Cardiac fibroblast (primary cell): ENCODE results near the gene HOXC6.

Source experiments
- DNase-seq, 2 donors: peaks; one replicate each; pipeline versions ENCODE4 v3.0.0 to v3.0.0-alpha.2; 2010; ENCODE audit warnings: low read depth in 2 of 2
- H3K4me3 ChIP-seq, 2 donors: replicated peaks in 1 of 2; 1 replicate in 1 of 2; 2 replicates in 1 of 2; pipeline ENCODE4 v1.5.1; 2011; ENCODE audit warnings: low read depth in 2 of 2, low read length in 2 of 2, mild to moderate bottlenecking in 2 of 2, moderate library complexity in 1 of 2
- TF ChIP-seq, protein P1 (sequence below): IDR thresholded peaks from one replicate; pipeline ENCODE4 v1.5.1; 2011; ENCODE audit warnings: low read depth, mild to moderate bottlenecking, low read length, inconsistent platforms

Gene HOXC6

DNA sequence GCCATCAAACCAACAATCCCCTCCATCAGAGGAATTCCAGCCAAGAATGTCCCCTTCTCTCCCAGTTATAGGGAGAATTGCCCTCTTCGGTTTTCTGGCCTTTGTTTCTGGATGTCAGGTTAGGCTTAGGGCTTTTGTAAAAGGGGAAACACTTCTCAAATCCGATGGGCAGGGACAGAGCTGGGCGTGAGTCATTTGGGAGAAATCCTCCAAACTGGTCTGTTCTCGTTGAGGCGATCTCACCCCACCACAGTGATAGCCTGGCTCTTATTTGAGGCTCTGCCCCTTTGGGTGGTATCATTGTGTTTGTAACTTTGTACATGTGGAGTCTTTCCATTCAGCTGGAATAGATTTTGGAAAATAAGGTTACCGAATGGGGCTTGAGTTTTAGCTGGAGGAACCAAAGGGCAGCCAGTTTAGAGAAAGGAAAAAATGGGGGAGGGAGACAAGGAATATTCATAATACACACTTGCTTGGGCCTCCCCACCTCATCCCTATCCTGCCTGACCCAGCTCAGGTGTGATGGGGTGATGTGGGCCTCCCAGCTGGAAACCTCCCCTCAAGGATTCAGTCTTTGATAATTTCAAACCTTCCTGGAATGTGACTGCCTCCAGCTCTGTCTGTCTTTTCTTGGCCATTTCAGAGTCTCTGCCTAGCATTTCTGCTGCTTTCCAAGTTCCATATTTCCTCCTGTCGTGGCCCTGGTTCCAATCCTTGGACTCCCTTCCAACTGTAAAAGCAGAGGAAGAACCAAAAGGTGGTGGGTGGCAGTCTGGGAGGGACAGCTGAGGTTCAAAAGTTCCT is 32.9 kb downstream of the HOXC6 start:
- DNase-seq, result no peak
- TF ChIP-seq, protein P1, sequence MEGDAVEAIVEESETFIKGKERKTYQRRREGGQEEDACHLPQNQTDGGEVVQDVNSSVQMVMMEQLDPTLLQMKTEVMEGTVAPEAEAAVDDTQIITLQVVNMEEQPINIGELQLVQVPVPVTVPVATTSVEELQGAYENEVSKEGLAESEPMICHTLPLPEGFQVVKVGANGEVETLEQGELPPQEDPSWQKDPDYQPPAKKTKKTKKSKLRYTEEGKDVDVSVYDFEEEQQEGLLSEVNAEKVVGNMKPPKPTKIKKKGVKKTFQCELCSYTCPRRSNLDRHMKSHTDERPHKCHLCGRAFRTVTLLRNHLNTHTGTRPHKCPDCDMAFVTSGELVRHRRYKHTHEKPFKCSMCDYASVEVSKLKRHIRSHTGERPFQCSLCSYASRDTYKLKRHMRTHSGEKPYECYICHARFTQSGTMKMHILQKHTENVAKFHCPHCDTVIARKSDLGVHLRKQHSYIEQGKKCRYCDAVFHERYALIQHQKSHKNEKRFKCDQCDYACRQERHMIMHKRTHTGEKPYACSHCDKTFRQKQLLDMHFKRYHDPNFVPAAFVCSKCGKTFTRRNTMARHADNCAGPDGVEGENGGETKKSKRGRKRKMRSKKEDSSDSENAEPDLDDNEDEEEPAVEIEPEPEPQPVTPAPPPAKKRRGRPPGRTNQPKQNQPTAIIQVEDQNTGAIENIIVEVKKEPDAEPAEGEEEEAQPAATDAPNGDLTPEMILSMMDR, result no peak
- no peak overlapping the region for H3K4me3 ChIP-seq

DNA sequence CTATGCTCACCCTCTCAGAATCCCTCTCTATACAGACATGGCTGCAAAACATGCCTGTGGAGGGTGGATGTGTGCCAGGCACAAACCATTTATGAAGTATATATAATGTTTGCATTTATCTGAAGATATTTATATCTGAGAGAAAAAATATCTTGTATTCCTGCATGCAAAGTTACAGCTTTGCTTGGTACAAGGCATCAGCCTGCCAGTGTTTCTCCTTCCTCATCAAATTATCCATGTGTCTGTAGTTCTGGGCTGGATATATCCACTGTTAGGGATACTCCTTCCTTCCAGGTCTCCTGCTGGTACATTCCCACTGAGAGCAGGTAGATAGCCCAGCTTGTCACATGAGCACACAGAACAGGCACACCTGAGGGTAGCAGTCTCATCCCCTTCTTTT is 37.4 kb downstream of the HOXC6 start:
- TF ChIP-seq, protein P1, result no peak
- no peak for DNase-seq

DNA sequence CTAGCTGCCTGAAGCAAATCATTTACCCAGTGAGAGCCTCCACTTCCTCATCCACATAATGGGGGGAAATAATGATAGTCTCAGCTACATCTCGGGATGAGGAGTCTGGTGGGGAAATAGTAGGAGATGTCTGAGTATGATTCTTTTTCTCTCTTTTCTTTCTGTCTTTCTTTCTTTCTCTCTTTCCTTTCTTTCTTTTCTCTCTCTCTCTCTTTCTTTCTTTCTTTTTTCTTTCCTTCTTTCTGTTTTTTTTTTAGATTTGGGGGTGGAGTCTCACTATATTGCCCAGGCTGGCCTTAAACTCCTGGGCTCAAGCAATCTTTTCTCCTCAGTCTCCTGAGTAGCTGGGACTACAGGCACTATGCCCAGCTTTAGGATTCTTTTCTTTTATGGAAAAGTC is 38.2 kb downstream of the HOXC6 start:
- TF ChIP-seq, protein P1, result no peak
- DNase-seq, result no peak
- H3K4me3 ChIP-seq, result no peak overlapping the region

More for the DNA sequence above, 37.4 kb downstream of the HOXC6 start:
- H3K4me3 ChIP-seq, result no peak overlapping the region

DNA sequence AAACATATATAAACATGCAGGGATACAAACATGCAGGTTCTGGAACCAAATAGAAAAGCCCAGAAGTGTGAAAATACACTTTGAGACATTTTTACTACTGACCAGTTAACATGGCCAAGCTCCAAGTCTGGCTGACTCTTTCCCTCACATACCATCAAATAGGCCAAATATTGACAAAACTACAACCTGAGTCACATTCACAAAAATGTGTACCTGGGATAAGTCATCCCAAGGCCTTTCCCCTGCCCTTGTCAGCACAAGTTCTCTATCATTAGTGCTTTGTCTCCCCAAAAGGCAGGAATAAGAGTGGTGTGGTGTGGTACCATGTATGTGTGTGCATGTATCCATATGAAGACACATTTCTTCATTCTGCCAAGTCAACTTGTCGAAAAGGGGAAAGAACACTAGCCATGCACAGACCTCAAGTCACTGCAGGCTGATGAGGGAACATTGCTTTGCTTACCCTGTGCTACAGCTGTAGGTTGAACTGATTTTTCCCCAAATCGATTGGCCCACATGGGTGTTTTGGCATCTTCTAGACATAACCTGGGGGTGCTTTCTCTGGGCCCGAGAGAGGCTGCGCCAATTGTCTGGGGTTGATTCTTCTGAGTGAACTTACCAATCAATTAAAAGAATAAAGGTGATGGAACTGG is 40.3 kb downstream of the HOXC6 start:
- TF ChIP-seq, protein P1, result no peak
- no peak overlapping the region for H3K4me3 ChIP-seq
- no peak for DNase-seq

DNA sequence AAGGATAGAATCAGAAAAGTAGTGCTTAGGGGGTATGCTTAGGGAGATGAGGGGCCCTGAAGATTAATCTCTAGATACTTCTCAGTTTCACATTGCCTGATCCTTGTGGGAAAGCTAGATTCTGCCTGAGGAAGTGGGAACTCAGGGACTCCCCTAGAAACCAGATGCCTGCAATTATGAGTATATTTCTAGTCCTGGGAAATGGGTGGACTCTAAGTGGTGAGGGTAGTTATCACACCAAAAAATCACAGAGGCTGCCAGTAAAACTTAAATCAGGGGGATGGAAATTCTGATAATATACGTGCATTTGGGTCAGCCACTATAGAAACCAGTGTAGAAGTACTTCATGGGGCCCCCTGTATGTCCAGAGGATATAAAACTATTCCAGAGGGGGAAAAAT is 43.7 kb downstream of the HOXC6 start:
- no peak overlapping the region for H3K4me3 ChIP-seq
- TF ChIP-seq, protein P1, result no peak
- DNase-seq, result no peak

DNA sequence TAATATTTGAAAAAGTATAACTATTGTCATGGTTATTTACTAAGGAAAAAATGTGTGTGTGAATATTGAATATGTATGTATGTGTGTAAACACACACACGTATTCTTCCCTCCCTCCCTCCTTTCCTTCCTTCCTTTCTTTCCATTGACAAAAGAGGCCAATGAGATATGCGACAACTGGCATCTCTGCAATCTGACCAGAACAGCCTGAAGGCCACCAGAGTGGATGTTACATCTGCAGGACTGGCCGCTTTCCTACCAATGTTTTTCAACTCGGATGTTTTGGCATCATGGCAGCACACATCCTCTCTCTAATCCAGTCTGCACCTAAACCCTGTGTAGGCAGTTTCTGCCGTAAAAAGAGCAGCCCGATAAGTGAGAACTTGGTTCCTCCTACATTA is 46.1 kb downstream of the HOXC6 start:
- no peak for DNase-seq
- TF ChIP-seq, protein P1, result no peak
- H3K4me3 ChIP-seq, result no peak overlapping the region
